Small intestine (tissue), 7 donors: Measurements from ENCODE around the gene RORC. TPM values are rescaled to one million over a fixed set of nuclear protein-coding genes. Genes with fewer than 3 reads are reported as not detected.

Experiments used
- DNase-seq, 2 donors: peaks; one replicate each; pipeline versions ENCODE4 v3.0.0 to v3.0.0-alpha.2; 2013
- FAIRE-seq: peaks from 2 replicates; lab custom pipeline; 2012; peaks lifted over from hg19 to GRCh38; lab: Jason Lieb, UNC
- H3K27ac ChIP-seq, 3 donors: one replicate each; pipeline ENCODE4 v1.5.1; 2013; ENCODE audit warnings: low read length in 2 of 3, mild to moderate bottlenecking in 2 of 3, control low read depth in 1 of 3, inconsistent platforms in 1 of 3, low read depth in 1 of 3, moderate library complexity in 1 of 3
- H3K27me3 ChIP-seq, 3 donors: one replicate each; pipeline ENCODE4 v1.6.1; 2013; ENCODE audit warnings: low read length in 3 of 3, inconsistent platforms in 1 of 3; ENCODE audit not compliant: control insufficient read depth in 3 of 3, insufficient read depth in 3 of 3
- H3K36me3 ChIP-seq, 3 donors: one replicate each; pipeline ENCODE4 v1.6.1; 2013; ENCODE audit warnings: low read length in 3 of 3, inconsistent platforms in 1 of 3, low read depth in 1 of 3, mild to moderate bottlenecking in 1 of 3, moderate library complexity in 1 of 3; ENCODE audit not compliant: control insufficient read depth in 3 of 3, insufficient read depth in 2 of 3
- H3K4me1 ChIP-seq, 3 donors: one replicate each; pipeline ENCODE4 v1.6.1; 2013; ENCODE audit warnings: low read length in 2 of 3, inconsistent platforms in 1 of 3, low read depth in 1 of 3, mild to moderate bottlenecking in 1 of 3, moderate library complexity in 1 of 3; ENCODE audit not compliant: control insufficient read depth in 3 of 3, insufficient read depth in 2 of 3
- H3K4me3 ChIP-seq, 3 donors: one replicate each; pipeline ENCODE4 v1.5.1; 2013; ENCODE audit warnings: low read length in 3 of 3, control low read depth in 1 of 3, inconsistent platforms in 1 of 3, low read depth in 1 of 3, mild to moderate bottlenecking in 1 of 3, moderate library complexity in 1 of 3
- H3K9me3 ChIP-seq, 2 donors: one replicate each; pipeline ENCODE4 v1.6.1; 2013; ENCODE audit warnings: low read depth in 1 of 2, low read length in 1 of 2; ENCODE audit not compliant: control insufficient read depth in 2 of 2, insufficient read depth in 1 of 2
- WGBS, 3 donors: extraction: QIAGEN DNeasy Blood & Tissue Kit; methylation state at CpG; one replicate each; pipeline ENCODE4 v1.1.7; 2013; 5-methylcytosine and 5-hydroxymethylcytosine counted together
- polyA plus RNA-seq, 4 donors: library from polyadenylated mRNA; stranded (reverse) in 3 of 4; unstranded in 1 of 4; fragments of 200-250 nt in 3 of 4; fragments of 120-200 nt in 1 of 4; gene quantifications; one replicate each; pipeline versions ENCODE4 v1.2.1 to v1.2.3, GENCODE V29; 2013
- donor health status: healthy with polysubstance abuse.
- donor health status: control.
- donor health status: control.
- donor health status: Bipolar disorder and iron deficiency.
- donor health status: healthy.

RORC gene
- polyA plus RNA-seq, 4 donors = 5.4 to 15.2 (median 10.8) TPM

- H3K27ac ChIP-seq = no peak overlapping the region
- no peaks in the 10 kb centered on the region for H3K27me3 ChIP-seq
- H3K9me3 ChIP-seq = no peaks in the 10 kb centered on the region
- peaks cover 0 to 2% (median 0%) of the 10 kb centered on the region in 3 donors for H3K36me3 ChIP-seq
- H3K4me3 ChIP-seq = no peak overlapping the region
- FAIRE-seq (no peak), DNase-seq (no peak)
- peaks cover 0 to 3% (median 0%) of the 10 kb centered on the region in 3 donors for H3K4me1 ChIP-seq
- WGBS, 3 donors = 59 to 81% (median 68%) methylated on average over 7 of the region's 7 CpGs
Observed at GRCh38 chr1:151817353-151817730, 14.3 kb downstream of the RORC start.

GRCh38 chr1:151816548-151817352, 14.9 kb downstream of the RORC start:
- H3K27me3 ChIP-seq = no peaks in the 10 kb centered on the region
- no peaks in the 10 kb centered on the region for H3K9me3 ChIP-seq
- 79 to 80% (median 79%) methylated on average over 25 to 26 of the region's 26 CpGs for WGBS, 3 donors
- FAIRE-seq (no peak), DNase-seq (peak in 1 of 2 donors; percentile 71)
- peaks cover 0 to 2% (median 0%) of the 10 kb centered on the region in 3 donors for H3K36me3 ChIP-seq
- no peak overlapping the region for H3K27ac ChIP-seq
- H3K4me3 ChIP-seq = no peak overlapping the region
- peaks cover 0 to 3% (median 0%) of the 10 kb centered on the region in 3 donors for H3K4me1 ChIP-seq

- Histone ChIP-seq H3K9me3 (no peaks in the 10 kb centered on the region), H3K27ac (peak overlapping the region in 1 of 3 donors; percentile 35), H3K4me3 (no peak overlapping the region), H3K36me3 (peaks cover 0 to 5% (median 2%) of the 10 kb centered on the region in 3 donors), H3K4me1 (peaks cover 0 to 3% (median 0%) of the 10 kb centered on the region in 3 donors), H3K27me3 (no peaks in the 10 kb centered on the region)
- WGBS, 3 donors = 66 to 83% (median 68%) methylated on average over 12 of the region's 12 CpGs
- FAIRE-seq (no peak), DNase-seq (peak in 1 of 2 donors; percentile 49)
Observed at GRCh38 chr1:151815716-151816327, 15.8 kb downstream of the RORC start.

GRCh38 chr1:151814971-151815545, 16.5 kb downstream of the RORC start:
- peaks cover 0 to 5% (median 2%) of the 10 kb centered on the region in 3 donors for H3K36me3 ChIP-seq
- no peak for FAIRE-seq

GRCh38 chr1:151814426-151814825, 17.2 kb downstream of the RORC start:
- Histone ChIP-seq H3K4me3 (no peak overlapping the region), H3K9me3 (no peaks in the 10 kb centered on the region), H3K36me3 (peaks cover 0 to 5% (median 2%) of the 10 kb centered on the region in 3 donors), H3K27ac (no peak overlapping the region), H3K27me3 (no peaks in the 10 kb centered on the region), H3K4me1 (peaks cover 0 to 3% (median 0%) of the 10 kb centered on the region in 3 donors)
- DNase-seq (no peak), FAIRE-seq (no peak)
- WGBS, 3 donors = 86 to 88% (median 88%) methylated on average over 15 of the region's 15 CpGs

More at GRCh38 chr1:151814971-151815545, 16.5 kb downstream of the RORC start:
- Histone ChIP-seq H3K27ac (no peak overlapping the region), H3K27me3 (no peaks in the 10 kb centered on the region), H3K9me3 (no peaks in the 10 kb centered on the region), H3K4me3 (no peak overlapping the region), H3K4me1 (peaks cover 0 to 3% (median 0%) of the 10 kb centered on the region in 3 donors)
- no peak for DNase-seq
- WGBS, 3 donors = 85 to 92% (median 87%) methylated on average over 8 of the region's 8 CpGs

GRCh38 chr1:151813271-151813977, 18.2 kb downstream of the RORC start:
- 84 to 87% (median 86%) methylated on average over 12 of the region's 12 CpGs for WGBS, 3 donors
- Histone ChIP-seq H3K4me3 (no peak overlapping the region), H3K9me3 (no peaks in the 10 kb centered on the region), H3K27me3 (no peaks in the 10 kb centered on the region), H3K4me1 (peaks cover 0 to 3% (median 0%) of the 10 kb centered on the region in 3 donors), H3K27ac (no peak overlapping the region), H3K36me3 (peaks cover 0 to 5% (median 2%) of the 10 kb centered on the region in 3 donors)
- no peak for DNase-seq
- no peak for FAIRE-seq

- 85 to 94% (median 94%) methylated on average over 9 of the region's 9 CpGs for WGBS, 3 donors
- no peaks in the 10 kb centered on the region for H3K9me3 ChIP-seq
- DNase-seq (no peak), FAIRE-seq (no peak)
- H3K27ac ChIP-seq = no peak overlapping the region
- peaks cover 0 to 5% (median 2%) of the 10 kb centered on the region in 3 donors for H3K36me3 ChIP-seq
- no peaks in the 10 kb centered on the region for H3K27me3 ChIP-seq
- H3K4me1 ChIP-seq = no peaks in the 10 kb centered on the region
- no peak overlapping the region for H3K4me3 ChIP-seq
Observed at GRCh38 chr1:151811181-151811580, 20.4 kb downstream of the RORC start.
